Gastrocnemius medialis (tissue), 4 donors: ENCODE results near the gene MIPOL1. TPM values are rescaled to one million over a fixed set of nuclear protein-coding genes. Genes with fewer than 3 reads are reported as not detected.

ENCODE experiments used
- ATAC-seq, 2 donors: fragments of 150-250 bp; one replicate each; pipeline ENCODE4 v1.9.1; 2016
- DNase-seq, 2 donors: peaks; one replicate each; pipeline ENCODE4 v3.0.0-alpha.2; 2019
- H3K27ac ChIP-seq, 4 donors: fragments of 200-600 bp; sonication (generic); 1 replicate in 1 of 4; 2 replicates in 3 of 4; pipeline ENCODE4 v1.5.1; 2016 to 2018; ENCODE audit warnings: mild to moderate bottlenecking in 2 of 4, moderate library complexity in 1 of 4
- H3K27me3 ChIP-seq, 3 donors: fragments of 200-600 bp; sonication (generic) in 2 of 3; 1 replicate in 1 of 3; 2 replicates in 2 of 3; pipeline versions ENCODE4 v1.5.1 to v1.6.0; 2016 to 2019; ENCODE audit warnings: mild to moderate bottlenecking in 1 of 3, moderate library complexity in 1 of 3
- H3K36me3 ChIP-seq, 2 donors: fragments of 200-600 bp; sonication (generic) in 1 of 2; one replicate each; pipeline ENCODE4 v1.5.1; 2017 to 2018
- H3K4me1 ChIP-seq, 2 donors: fragments of 200-600 bp; sonication (generic) in 1 of 2; one replicate each; pipeline ENCODE4 v1.5.1; 2016 to 2017; ENCODE audit warnings: mild to moderate bottlenecking in 2 of 2
- H3K4me3 ChIP-seq, 4 donors: fragments of 200-600 bp; sonication (generic) in 3 of 4; 1 replicate in 1 of 4; 2 replicates in 3 of 4; pipeline ENCODE4 v1.5.1; 2016 to 2019; ENCODE audit warnings: mild to moderate bottlenecking in 2 of 4
- H3K9me3 ChIP-seq, 3 donors: fragments of 200-600 bp; sonication (generic) in 2 of 3; 1 replicate in 1 of 3; 2 replicates in 2 of 3; pipeline ENCODE4 v1.5.1; 2016 to 2019
- CTCF ChIP-seq, 5 experiments: fragments of 450-650 bp in 3 of 5; fragments of 200-600 bp in 2 of 5; sonication (generic) in 2 of 5; IDR thresholded peaks in 4 of 5; conservative IDR thresholded peaks in 1 of 5; 1 replicate in 4 of 5; 2 replicates in 1 of 5; pipeline ENCODE4 v1.5.1; 2016 to 2019; ENCODE audit warnings: antibody characterized with exemption in 5 of 5, mild to moderate bottlenecking in 3 of 5, moderate library complexity in 3 of 5
- POLR2A ChIP-seq, 2 donors: fragments of 450-650 bp; IDR thresholded peaks; one replicate each; pipeline ENCODE4 v1.6.1; 2017; ENCODE audit warnings: antibody characterized with exemption in 2 of 2, mild to moderate bottlenecking in 2 of 2, moderate library complexity in 2 of 2
- in situ Hi-C, 4 donors: fragments of 200-750 bp; cut with MboI; loops; one replicate each; pipeline versions ENCODE4 v1.15.0 to v1.8.0; 2017; ENCODE audit warnings: low sequenced_read_pairs in 4 of 4
- intact Hi-C: fragments of 100-400 bp; cut with DNase I; formaldehyde crosslinking; loops from one replicate; pipeline ENCODE4 v1.15.1; 2023; ENCODE audit warnings: low total_unique reads
- total RNA-seq, 4 donors: library from RNA; depleted of rRNA; stranded (reverse); fragments of >200 nt; gene quantifications; one replicate each; pipeline versions ENCODE4 v1.1.0 to v1.2.3, GENCODE V29; 2016

The MIPOL1 gene
- total RNA-seq, 4 donors from 2014 or later, result 3.1 to 13.7 (median 4.1) TPM

- in situ Hi-C loops, result loop anchor here in 2 of 4 donors (25.0 kb wide), 2 partner anchors 924 to 1074 kb away; partner anchors contain the start of genes NKX2-1 (in 1 of the 2) and PAX9 (in 1 of the 2)
- Histone ChIP-seq H3K27me3 (peaks cover 92 to 98% (median 94%) of the 10 kb centered on the region in 3 donors), H3K4me1 (peaks cover 5 to 16% of the 10 kb centered on the region in 2 donors), H3K36me3 (no peaks in the 10 kb centered on the region), H3K9me3 (no peaks in the 10 kb centered on the region), H3K4me3 (no peak overlapping the region), H3K27ac (no peak overlapping the region)
- ATAC-seq, result no peak
- intact Hi-C loops, result no loop called here
- no peak for DNase-seq
- TF ChIP-seq POLR2A (IDR thresholded peaks at IDR 0.05), result no peak
- TF ChIP-seq CTCF (IDR thresholded peaks at IDR 0.05 in 4 of 5, conservative IDR thresholded peaks at IDR 0.05 in 1 of 5), result no peak
Measured at GRCh38 chr14:37586797-37587130, 389.0 kb downstream of the MIPOL1 start.

GRCh38 chr14:37587131-37587803 lies 389.5 kb downstream of the MIPOL1 start:
- H3K27ac ChIP-seq, result no peak overlapping the region
- no peak for ATAC-seq
- in situ Hi-C loops, result loop anchor here in 2 of 4 donors (25.0 kb wide), 2 partner anchors 925 to 1075 kb away; partner anchors contain the start of genes NKX2-1 (in 1 of the 2) and PAX9 (in 1 of the 2)
- H3K36me3 ChIP-seq, result no peaks in the 10 kb centered on the region
- H3K4me3 ChIP-seq, result no peak overlapping the region
- no peak for TF ChIP-seq POLR2A (IDR thresholded peaks at IDR 0.05)
- TF ChIP-seq CTCF (IDR thresholded peaks at IDR 0.05 in 4 of 5, conservative IDR thresholded peaks at IDR 0.05 in 1 of 5), result no peak
- H3K4me1 ChIP-seq, result peaks cover 5 to 16% of the 10 kb centered on the region in 2 donors
- intact Hi-C loops, result no loop called here
- peaks cover 97 to 99% (median 97%) of the 10 kb centered on the region in 3 donors for H3K27me3 ChIP-seq
- DNase-seq, result no peak
- no peaks in the 10 kb centered on the region for H3K9me3 ChIP-seq

DNA sequence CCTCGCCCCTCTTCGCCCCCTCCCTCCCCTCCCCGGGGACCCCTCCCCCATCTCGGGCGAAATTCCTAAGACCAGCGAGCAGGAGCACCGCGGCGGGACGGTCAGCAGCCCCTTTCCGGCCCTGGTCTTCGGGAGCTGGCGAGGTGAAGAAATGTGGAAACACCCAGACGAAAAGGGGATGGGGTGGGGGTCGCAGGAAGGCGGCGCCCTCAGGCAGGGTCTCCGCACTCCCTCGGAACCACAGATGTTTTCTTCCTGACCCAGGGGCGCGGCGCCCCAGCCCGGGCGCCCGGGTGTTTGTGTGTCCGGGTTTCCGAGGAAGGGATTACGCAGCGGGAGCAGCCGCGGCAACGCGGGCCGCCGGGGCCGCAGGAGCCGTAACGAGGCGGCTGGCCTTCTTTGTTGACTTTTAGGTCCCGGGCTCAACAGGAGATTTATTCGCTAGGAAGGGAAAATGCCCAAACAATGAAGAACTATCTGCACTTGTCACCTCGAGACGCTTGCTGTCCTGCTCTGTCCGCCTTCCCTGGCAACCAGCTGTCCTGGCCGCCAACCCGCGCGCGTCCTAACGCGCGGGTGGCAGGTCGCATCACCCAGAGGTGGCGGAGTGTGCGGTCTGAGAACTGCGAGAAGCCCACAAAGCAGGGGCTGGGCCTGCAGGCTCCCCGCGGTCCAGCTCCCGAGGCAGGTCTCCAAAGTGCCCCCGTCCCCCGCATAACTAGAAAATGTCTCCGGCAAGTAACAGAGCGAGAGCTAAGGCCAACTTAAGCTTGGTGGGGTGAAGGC lies 390.3 kb downstream of the MIPOL1 start:
- in situ Hi-C loops, result loop anchor here in 2 of 4 donors (25.0 kb wide), 2 partner anchors 926 to 1076 kb away; partner anchors contain the start of genes NKX2-1 (in 1 of the 2) and PAX9 (in 1 of the 2)
- intact Hi-C loops, result no loop called here
- Histone ChIP-seq H3K27me3 (peaks cover 98 to 100% (median 99%) of the 10 kb centered on the region in 3 donors), H3K9me3 (no peaks in the 10 kb centered on the region), H3K36me3 (no peaks in the 10 kb centered on the region), H3K4me3 (peak overlapping the region in 1 of 4 donors; percentile 36), H3K4me1 (peaks cover 5 to 16% of the 10 kb centered on the region in 2 donors), H3K27ac (no peak overlapping the region)
- ATAC-seq, result no peak
- TF ChIP-seq CTCF (IDR thresholded peaks at IDR 0.05 in 4 of 5, conservative IDR thresholded peaks at IDR 0.05 in 1 of 5) (no peak), POLR2A (IDR thresholded peaks at IDR 0.05) (no peak)
- DNase-seq, result no peak

- ATAC-seq (no peak), DNase-seq (no peak)
- Histone ChIP-seq H3K4me3 (no peak overlapping the region), H3K27ac (no peak overlapping the region), H3K27me3 (peaks cover 98 to 100% (median 100%) of the 10 kb centered on the region in 3 donors), H3K36me3 (no peaks in the 10 kb centered on the region), H3K9me3 (no peaks in the 10 kb centered on the region), H3K4me1 (peaks cover 5 to 16% of the 10 kb centered on the region in 2 donors)
- in situ Hi-C loops (loop anchor here in 2 of 4 donors (25.0 kb wide), 2 partner anchors 926 to 1076 kb away; partner anchors contain the start of genes NKX2-1 (in 1 of the 2) and PAX9 (in 1 of the 2)), intact Hi-C loops (no loop called here)
- no peak for TF ChIP-seq CTCF (IDR thresholded peaks at IDR 0.05 in 4 of 5, conservative IDR thresholded peaks at IDR 0.05 in 1 of 5)
Measured at GRCh38 chr14:37588667-37588955, 390.9 kb downstream of the MIPOL1 start.
